GM21367 (cell line): ENCODE results near the gene LEMD3.

Source experiments
- ATAC-seq: cut with Tn5 transposase; IDR thresholded peaks from one replicate; pipeline ENCODE4 v1.9.1; 2021; ENCODE audit not compliant: unreplicated experiment

LEMD3 gene

DNA sequence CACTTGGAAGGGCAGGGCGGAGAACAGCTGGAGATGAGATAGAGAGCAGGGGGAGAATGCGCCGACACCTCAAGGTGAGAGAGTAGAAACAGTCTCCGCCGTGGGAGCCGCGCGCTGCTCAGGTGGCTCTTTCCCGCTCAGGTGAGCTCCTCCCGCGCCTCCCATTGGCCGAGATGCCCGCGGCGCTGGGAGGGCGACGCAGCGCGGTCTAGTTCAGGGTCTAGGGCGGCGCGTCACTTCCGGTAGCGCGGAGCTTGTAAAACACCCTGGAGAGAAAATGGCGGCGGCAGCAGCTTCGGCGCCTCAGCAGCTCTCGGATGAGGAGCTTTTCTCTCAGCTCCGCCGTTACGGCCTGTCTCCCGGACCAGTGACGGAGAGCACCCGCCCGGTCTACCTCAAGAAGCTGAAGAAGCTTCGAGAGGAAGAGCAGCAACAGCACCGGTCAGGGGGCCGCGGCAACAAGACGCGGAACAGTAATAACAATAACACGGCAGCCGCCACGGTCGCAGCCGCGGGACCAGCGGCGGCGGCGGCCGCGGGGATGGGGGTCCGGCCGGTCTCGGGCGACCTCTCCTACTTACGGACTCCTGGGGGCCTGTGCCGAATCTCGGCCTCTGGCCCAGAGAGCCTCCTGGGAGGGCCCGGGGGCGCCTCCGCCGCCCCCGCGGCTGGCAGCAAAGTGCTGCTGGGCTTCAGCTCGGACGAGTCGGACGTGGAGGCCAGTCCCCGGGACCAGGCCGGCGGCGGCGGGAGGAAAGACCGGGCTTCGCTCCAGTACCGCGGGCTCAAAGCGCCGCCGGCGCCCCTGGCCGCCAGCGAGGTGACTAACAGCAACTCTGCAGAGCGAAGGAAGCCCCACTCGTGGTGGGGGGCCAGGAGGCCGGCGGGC, at the start of gene LEMD3:
Gene LEMD3 (plus strand): TSS at position 264 of the 889 bp plus-strand sequence. CDS start 14 bp downstream, at position 278.
- ATAC-seq = peak; percentile 91

- peak; percentile 75 for ATAC-seq
These were observed 48.1 kb upstream of the LEMD3 start, which contains the start of gene WIF1 for GRCh38 chr12:65121049-65121955. Gene WIF1, minus strand, starts transcription at chr12:65121305. Its CDS starts 114 bp downstream, at chr12:65121191.

DNA sequence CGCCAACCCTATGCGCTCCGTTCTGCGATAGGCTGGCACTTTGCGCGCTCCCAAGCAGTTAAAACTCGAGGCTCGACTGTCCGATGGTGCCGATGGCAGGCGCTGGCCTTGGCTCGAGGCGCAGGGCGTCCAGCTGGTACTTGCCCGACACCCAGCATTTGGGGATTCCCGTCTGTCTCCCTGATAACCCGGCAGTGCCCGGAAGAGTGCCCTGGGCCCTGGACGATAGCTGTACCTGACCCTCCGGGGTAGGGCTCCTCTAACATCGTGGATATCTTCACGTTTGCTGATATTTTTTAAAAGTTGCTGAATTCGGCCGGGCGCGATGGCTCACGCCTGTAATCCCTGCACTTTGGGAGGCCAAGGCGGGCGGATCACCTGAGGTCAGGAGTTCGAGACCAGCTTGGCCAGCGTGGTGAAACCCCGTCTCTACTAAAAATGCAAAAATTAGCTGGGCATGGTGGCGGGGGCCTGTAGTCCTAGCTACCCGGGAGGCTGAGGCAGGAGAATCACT, 47.4 kb upstream of the LEMD3 start:
- no peak for ATAC-seq

GRCh38 chr12:65122703-65123102, 46.7 kb upstream of the LEMD3 start:
- ATAC-seq = no peak

- no peak for ATAC-seq
These were observed 45.8 kb upstream of the LEMD3 start for GRCh38 chr12:65123435-65124063.

DNA sequence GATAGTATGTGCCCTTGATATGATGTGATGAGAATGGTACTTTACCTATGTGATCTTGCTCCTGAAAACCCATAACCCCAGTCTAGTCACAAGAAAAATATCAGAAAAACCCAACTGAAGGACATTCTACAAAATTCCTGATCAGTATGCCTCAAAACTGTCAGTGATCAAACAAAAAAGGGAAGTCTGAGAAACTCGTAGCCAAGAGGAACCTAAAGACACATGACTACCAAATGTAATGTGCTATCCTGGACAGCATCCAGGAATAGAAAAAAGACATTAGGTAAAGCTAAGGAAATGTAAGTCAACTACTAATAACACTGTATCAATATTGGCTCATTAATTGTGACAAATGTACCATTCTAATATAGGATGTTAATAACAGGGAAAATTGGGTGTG, 44.1 kb upstream of the LEMD3 start:
- no peak for ATAC-seq

- no peak for ATAC-seq
These were observed 43.4 kb upstream of the LEMD3 start for GRCh38 chr12:65125975-65126374.

- ATAC-seq = no peak
These were observed 42.9 kb upstream of the LEMD3 start for GRCh38 chr12:65126482-65126881.

- ATAC-seq = no peak
These were observed 35.5 kb upstream of the LEMD3 start for GRCh38 chr12:65133879-65134278.

DNA sequence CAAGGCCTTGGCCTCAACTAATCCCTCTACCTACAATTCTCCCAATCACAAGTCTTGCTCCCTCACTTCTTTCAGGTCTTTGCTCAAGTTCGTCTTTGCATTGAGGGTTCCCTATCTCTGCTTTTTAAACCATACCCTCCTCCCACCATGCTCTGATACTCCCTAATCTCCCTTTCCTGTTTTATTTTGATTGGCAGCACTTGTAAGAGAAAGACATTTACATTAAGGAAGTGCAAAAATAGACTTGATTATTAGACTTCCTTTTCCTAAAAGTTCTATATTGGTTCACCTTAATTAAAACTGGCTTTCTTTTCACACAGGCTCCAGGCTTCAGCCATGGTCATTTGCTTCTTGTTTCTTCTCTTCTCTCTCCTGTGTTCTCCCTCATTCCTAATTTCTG, 30.0 kb upstream of the LEMD3 start:
- no peak for ATAC-seq

GRCh38 chr12:65140738-65141137, 28.6 kb upstream of the LEMD3 start:
- no peak for ATAC-seq

GRCh38 chr12:65147312-65147905, 22.0 kb upstream of the LEMD3 start:
- no peak for ATAC-seq

DNA sequence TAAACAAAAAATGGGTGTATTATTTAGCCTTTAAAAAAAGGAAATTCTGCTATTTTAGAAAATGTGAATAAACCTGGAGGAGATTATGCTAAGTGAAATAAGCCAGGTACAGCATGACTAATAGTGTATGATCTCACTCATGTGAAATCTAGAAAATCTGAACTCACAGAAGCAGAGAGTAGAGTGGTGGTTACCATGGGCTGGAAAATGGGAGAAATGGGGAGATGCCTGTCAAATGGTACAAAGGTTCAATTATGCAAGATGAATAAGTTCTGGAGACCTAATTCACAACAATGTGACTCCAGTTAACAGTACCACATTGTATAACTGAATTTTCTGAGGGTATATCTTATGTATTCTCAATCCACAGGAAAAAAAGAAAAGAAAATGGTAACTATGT, 17.4 kb upstream of the LEMD3 start:
- ATAC-seq = no peak

DNA sequence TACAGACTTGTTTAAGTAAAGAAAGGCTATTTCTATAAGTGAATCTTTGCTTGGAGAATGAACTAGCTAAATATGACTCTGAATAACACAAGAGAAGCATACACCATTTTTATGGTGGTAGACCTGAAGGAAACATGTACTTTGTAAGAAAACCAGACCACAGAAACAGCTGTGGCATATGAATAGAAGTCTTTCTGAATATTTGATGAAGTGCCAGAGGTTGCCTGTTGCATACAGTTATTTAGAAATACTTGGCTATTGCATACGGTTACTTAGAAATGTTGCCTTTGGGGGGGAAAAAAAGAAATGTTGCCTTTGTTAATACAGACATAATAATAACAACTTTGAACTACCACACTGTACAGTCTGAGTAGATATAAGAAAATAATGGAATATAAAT, 16.8 kb upstream of the LEMD3 start:
- ATAC-seq = no peak

DNA sequence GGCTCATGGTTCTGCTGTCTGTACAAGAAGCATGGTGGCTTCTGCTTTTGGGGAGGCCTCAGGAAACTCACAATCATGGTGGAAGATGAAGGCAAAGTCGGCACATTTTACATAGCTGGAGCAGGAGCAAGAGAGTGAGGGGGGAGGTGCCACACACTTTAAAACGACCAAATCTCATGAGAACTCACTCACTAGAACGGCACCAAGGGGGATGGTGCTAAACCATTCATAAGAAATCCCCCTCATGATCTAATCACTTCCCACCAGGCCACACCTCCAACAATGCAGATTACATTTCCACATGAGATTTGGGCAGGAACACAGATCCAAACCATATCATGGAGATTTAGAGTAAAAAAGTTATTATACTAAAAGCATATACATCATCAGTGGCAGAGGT, 13.6 kb upstream of the LEMD3 start:
- ATAC-seq = peak; percentile 5

- peak; percentile 85 for ATAC-seq
These were observed 13.0 kb upstream of the LEMD3 start for GRCh38 chr12:65156366-65156841.

DNA sequence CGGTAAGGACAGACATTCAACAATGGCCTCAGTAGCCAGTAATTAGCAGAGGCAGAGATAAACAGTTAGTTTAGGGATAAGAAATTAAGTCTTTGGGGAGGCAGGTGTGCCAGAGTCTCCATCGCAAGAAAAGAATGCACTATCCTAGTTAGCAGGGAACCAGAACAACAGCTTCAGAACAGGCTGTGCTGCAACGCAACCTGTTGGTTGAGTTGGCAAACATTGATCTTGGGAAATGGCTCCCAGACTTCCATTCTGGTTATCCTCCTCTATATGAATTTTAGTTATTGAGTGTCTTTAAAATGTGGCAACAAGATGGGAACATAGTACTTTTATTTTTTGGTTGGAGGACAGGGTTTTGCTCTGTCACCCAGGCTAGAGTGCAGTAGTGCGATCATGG, 12.3 kb upstream of the LEMD3 start:
- ATAC-seq = no peak

GRCh38 chr12:65162609-65163008, 6.8 kb upstream of the LEMD3 start:
- peak; percentile 57 for ATAC-seq

DNA sequence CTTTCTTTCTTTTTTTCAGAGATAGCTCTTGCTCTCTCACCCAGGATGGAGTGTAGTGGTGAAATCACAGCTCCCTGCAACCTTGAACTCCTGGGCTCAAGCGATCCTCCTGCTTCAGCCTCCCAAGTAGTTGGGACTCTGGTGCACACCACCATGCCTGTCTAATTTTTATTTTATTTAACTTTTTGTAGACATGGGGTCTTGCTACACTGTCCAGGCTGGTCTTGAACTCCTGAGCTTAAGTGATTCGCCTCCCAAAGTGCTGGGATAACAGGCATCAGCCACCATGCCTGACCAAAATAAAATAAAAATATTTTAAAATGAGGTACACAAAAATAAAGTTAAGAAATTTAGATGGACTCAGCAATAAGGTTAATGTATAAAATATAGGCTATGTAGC, 5.1 kb upstream of the LEMD3 start:
- no peak for ATAC-seq

DNA sequence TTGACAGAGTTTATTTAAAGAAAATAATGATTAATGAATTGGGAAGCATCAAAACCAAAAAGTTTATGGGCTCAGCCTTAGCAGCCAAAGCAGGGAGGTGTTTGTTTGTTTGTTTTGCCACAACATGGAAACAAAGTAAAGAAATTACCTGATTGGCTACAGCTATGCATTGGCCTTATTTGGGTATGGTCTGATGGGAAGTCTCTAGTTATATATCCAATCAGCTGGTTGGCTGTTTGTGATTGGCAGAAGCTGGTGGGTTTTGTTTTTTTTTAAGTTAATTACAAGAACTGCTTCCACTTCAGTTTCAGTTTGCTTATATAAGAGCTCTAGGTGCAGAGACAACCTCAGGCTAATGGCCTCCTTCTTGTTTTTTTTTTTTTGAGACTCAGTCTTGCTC, 4.6 kb upstream of the LEMD3 start:
- no peak for ATAC-seq
